Neuronal stem cell (in vitro differentiated cells): ENCODE measurements around the gene CIDEB.

ENCODE experiments used
- DNase-seq: peaks from one replicate; pipeline ENCODE4 v3.0.0-alpha.2; 2013; ENCODE audit warnings: low spot score
- H2AFZ ChIP-seq: one replicate; pipeline ENCODE4 v1.6.1; 2013; ENCODE audit warnings: mild to moderate bottlenecking, low read length, inconsistent platforms
- H2AK5ac ChIP-seq: 2 replicates; pipeline ENCODE4 v1.6.1; 2013; ENCODE audit warnings: low read depth, mild to moderate bottlenecking, inconsistent platforms, low read length, moderate library complexity, mixed read lengths
- H2BK120ac ChIP-seq: 2 replicates; pipeline ENCODE4 v1.6.1; 2013; ENCODE audit warnings: low read depth, mild to moderate bottlenecking, inconsistent platforms, low read length, moderate library complexity, mixed read lengths
- H2BK12ac ChIP-seq: one replicate; pipeline ENCODE4 v1.6.1; 2013; ENCODE audit warnings: low read length, inconsistent platforms
- H2BK15ac ChIP-seq: 2 replicates; pipeline ENCODE4 v1.6.1; 2013; ENCODE audit warnings: mild to moderate bottlenecking, low read length, inconsistent platforms, mixed read lengths
- H2BK5ac ChIP-seq: one replicate; pipeline ENCODE4 v1.6.1; 2013; ENCODE audit warnings: inconsistent platforms, mild to moderate bottlenecking, low read length, moderate library complexity
- H3K14ac ChIP-seq: one replicate; pipeline ENCODE4 v1.6.1; 2013; ENCODE audit warnings: low read length, inconsistent platforms
- H3K18ac ChIP-seq: 2 replicates; pipeline ENCODE4 v1.6.1; 2013; ENCODE audit warnings: low read length, inconsistent platforms
- H3K23ac ChIP-seq: 2 replicates; pipeline ENCODE4 v1.6.1; 2013; ENCODE audit warnings: low read depth, mild to moderate bottlenecking, mixed read lengths, low read length, inconsistent platforms; ENCODE audit not compliant: poor library complexity
- H3K27ac ChIP-seq: replicated peaks from 3 replicates; pipeline ENCODE4 v1.5.1; 2013; ENCODE audit warnings: low read length, inconsistent platforms
- H3K27me3 ChIP-seq, 3 experiments: 2 replicates each; pipeline ENCODE4 v1.6.1; 2013; ENCODE audit warnings: low read length in 3 of 3, mild to moderate bottlenecking in 2 of 3, inconsistent platforms in 1 of 3, low read depth in 1 of 3, mixed read lengths in 1 of 3, moderate library complexity in 1 of 3; ENCODE audit not compliant: control insufficient read depth in 3 of 3, insufficient read depth in 3 of 3
- H3K36me3 ChIP-seq, 2 donors: replicated peaks in 1 of 2; 2 replicates each; pipeline ENCODE4 v1.6.1; 2013; ENCODE audit warnings: low read length in 2 of 2; ENCODE audit not compliant: control insufficient read depth in 2 of 2, insufficient read depth in 2 of 2
- H3K4ac ChIP-seq: 2 replicates; pipeline ENCODE4 v1.6.1; 2013; ENCODE audit warnings: inconsistent platforms, mild to moderate bottlenecking, low read length, moderate library complexity
- H3K4me1 ChIP-seq, 2 donors: 1 replicate in 1 of 2; 2 replicates in 1 of 2; pipeline ENCODE4 v1.6.1; 2013; ENCODE audit warnings: low read length in 2 of 2, low read depth in 1 of 2; ENCODE audit not compliant: control insufficient read depth in 2 of 2, insufficient read depth in 1 of 2
- H3K4me2 ChIP-seq: one replicate; pipeline ENCODE4 v1.6.1; 2013; ENCODE audit warnings: mild to moderate bottlenecking, low read length, inconsistent platforms; ENCODE audit not compliant: insufficient read depth, poor library complexity, severe bottlenecking
- H3K4me3 ChIP-seq, 2 donors: 2 replicates each; pipeline ENCODE4 v1.5.1; 2013; ENCODE audit warnings: low read length in 2 of 2, mild to moderate bottlenecking in 2 of 2, inconsistent platforms in 1 of 2, moderate library complexity in 1 of 2
- H3K79me1 ChIP-seq: one replicate; pipeline ENCODE4 v1.6.1; 2013; ENCODE audit warnings: low read depth, mild to moderate bottlenecking, inconsistent platforms, low read length, moderate library complexity
- H3K9ac ChIP-seq: one replicate; pipeline ENCODE4 v1.6.1; 2013; ENCODE audit warnings: mild to moderate bottlenecking, low read depth, low read length, inconsistent platforms; ENCODE audit not compliant: poor library complexity
- H3K9me3 ChIP-seq, 2 donors: replicated peaks in 1 of 2; 2 replicates each; pipeline versions ENCODE3 to v1.6.1; 2013; ENCODE audit warnings: low read length in 2 of 2, mild to moderate bottlenecking in 2 of 2, inconsistent platforms in 1 of 2, low read depth in 1 of 2, mixed read lengths in 1 of 2, moderate library complexity in 1 of 2; ENCODE audit not compliant: control insufficient read depth in 2 of 2, insufficient read depth in 1 of 2
- H4K8ac ChIP-seq: one replicate; pipeline ENCODE4 v1.6.1; 2013; ENCODE audit warnings: low read depth, mild to moderate bottlenecking, inconsistent platforms, low read length, moderate library complexity
- H4K91ac ChIP-seq: one replicate; pipeline ENCODE4 v1.6.1; 2013; ENCODE audit warnings: low read length, low read depth, mild to moderate bottlenecking, inconsistent platforms; ENCODE audit not compliant: poor library complexity
- WGBS, 2 donors: extraction: QIAGEN DNeasy Blood & Tissue Kit; methylation state at CpG; one replicate each; pipeline ENCODE4 v1.1.7; 2013; ENCODE audit warnings: missing lambda C conversion rate in 2 of 2, mixed read lengths in 1 of 2; ENCODE audit not compliant: insufficient read length in 2 of 2, insufficient replicate concordance in 1 of 2; ENCODE audit errors: extremely low coverage in 2 of 2; 5-methylcytosine and 5-hydroxymethylcytosine counted together

Gene CIDEB

GRCh38 chr14:24270537-24271133 is 37.1 kb downstream of the CIDEB start:
- Histone ChIP-seq H3K27me3 (no peaks in the 10 kb centered on the region), H3K4ac (no peak overlapping the region), H2BK12ac (no peak overlapping the region), H2AK5ac (no peak overlapping the region), H2BK15ac (no peak overlapping the region), H3K4me3 (peak overlapping the region; percentile 71 to 93), H3K23ac (no peak overlapping the region), H2AFZ (peak overlapping the region; percentile 93), H3K14ac (no peak overlapping the region), H3K36me3 (peaks cover 7 to 17% of the 10 kb centered on the region in 2 donors), H3K27ac (peak overlapping the region; percentile 90), H3K79me1 (no peaks in the 10 kb centered on the region), H2BK120ac (no peak overlapping the region), H2BK5ac (peak overlapping the region; percentile 88), H3K18ac (peak overlapping the region; percentile 73), H3K4me1 (peaks cover 4 to 6% of the 10 kb centered on the region in 2 donors), H3K9ac (peak overlapping the region; percentile 91), H4K8ac (no peak overlapping the region), H3K4me2 (peak overlapping the region; percentile 68), H3K9me3 (peaks cover 0 to 1% of the 10 kb centered on the region in 2 donors), H4K91ac (no peak overlapping the region)
- DNase-seq = peak; percentile 3
- WGBS, 2 donors = no CpG with 5 or more reads among the region's 13 CpGs

GRCh38 chr14:24269910-24270536 is 37.8 kb downstream of the CIDEB start:
- Histone ChIP-seq H3K4me1 (peaks cover 4 to 6% of the 10 kb centered on the region in 2 donors), H2BK15ac (peak overlapping the region; percentile 38), H3K27ac (no peak overlapping the region), H3K9me3 (peaks cover 0 to 1% of the 10 kb centered on the region in 2 donors), H3K14ac (no peak overlapping the region), H2AK5ac (peak overlapping the region; percentile 64), H3K23ac (no peak overlapping the region), H3K18ac (no peak overlapping the region), H4K91ac (no peak overlapping the region), H3K36me3 (peaks cover 7 to 17% of the 10 kb centered on the region in 2 donors), H3K4ac (no peak overlapping the region), H2BK12ac (no peak overlapping the region), H2AFZ (no peak overlapping the region), H3K79me1 (no peaks in the 10 kb centered on the region), H2BK5ac (no peak overlapping the region), H3K4me2 (no peak overlapping the region), H4K8ac (no peak overlapping the region), H2BK120ac (no peak overlapping the region), H3K27me3 (no peaks in the 10 kb centered on the region), H3K4me3 (no peak overlapping the region), H3K9ac (no peak overlapping the region)
- WGBS, 2 donors = no CpG with 5 or more reads among the region's 14 CpGs
- DNase-seq = no peak

- H3K79me1 ChIP-seq = no peaks in the 10 kb centered on the region
- WGBS, 2 donors = no CpG with 5 or more reads among the region's 8 CpGs
- no peak overlapping the region for H3K14ac ChIP-seq
- H3K18ac ChIP-seq = no peak overlapping the region
- peaks cover 0 to 1% of the 10 kb centered on the region in 2 donors for H3K9me3 ChIP-seq
- H3K27me3 ChIP-seq = no peaks in the 10 kb centered on the region
- no peak overlapping the region for H3K27ac ChIP-seq
- no peak overlapping the region for H4K91ac ChIP-seq
- H2BK120ac ChIP-seq = no peak overlapping the region
- H3K4me1 ChIP-seq = peaks cover 4 to 6% of the 10 kb centered on the region in 2 donors
- H4K8ac ChIP-seq = no peak overlapping the region
- no peak overlapping the region for H3K4me3 ChIP-seq
- no peak overlapping the region for H2BK12ac ChIP-seq
- H3K36me3 ChIP-seq = peaks cover 7 to 17% of the 10 kb centered on the region in 2 donors
- H2AK5ac ChIP-seq = peak overlapping the region; percentile 5
- no peak overlapping the region for H2AFZ ChIP-seq
- no peak overlapping the region for H3K9ac ChIP-seq
- no peak overlapping the region for H3K4ac ChIP-seq
- H3K4me2 ChIP-seq = no peak overlapping the region
- no peak overlapping the region for H2BK15ac ChIP-seq
- DNase-seq = no peak
- no peak overlapping the region for H2BK5ac ChIP-seq
- H3K23ac ChIP-seq = no peak overlapping the region
Measured at GRCh38 chr14:24269368-24269767, 38.4 kb downstream of the CIDEB start.

GRCh38 chr14:24268225-24268624 is 39.6 kb downstream of the CIDEB start:
- Histone ChIP-seq H3K18ac (no peak overlapping the region), H3K4me1 (peaks cover 4 to 6% of the 10 kb centered on the region in 2 donors), H4K91ac (no peak overlapping the region), H3K27me3 (no peaks in the 10 kb centered on the region), H2BK15ac (no peak overlapping the region), H3K79me1 (no peaks in the 10 kb centered on the region), H3K14ac (no peak overlapping the region), H3K9ac (no peak overlapping the region), H4K8ac (no peak overlapping the region), H3K23ac (no peak overlapping the region), H2AFZ (no peak overlapping the region), H2BK12ac (no peak overlapping the region), H3K4ac (no peak overlapping the region), H3K36me3 (peaks cover 7 to 17% of the 10 kb centered on the region in 2 donors), H3K4me3 (no peak overlapping the region), H2BK120ac (no peak overlapping the region), H3K9me3 (peaks cover 0 to 1% of the 10 kb centered on the region in 2 donors), H2AK5ac (no peak overlapping the region), H3K27ac (no peak overlapping the region), H2BK5ac (no peak overlapping the region), H3K4me2 (no peak overlapping the region)
- no CpG with 5 or more reads among the region's 9 CpGs for WGBS, 2 donors
- DNase-seq = no peak
